GM21515 (cell line): ENCODE data around the gene SIAE.

Experiments
- ATAC-seq: cut with Tn5 transposase; IDR thresholded peaks from one replicate; pipeline ENCODE4 v1.9.1; 2021; ENCODE audit not compliant: unreplicated experiment

SIAE gene

GRCh38 chr11:124667601-124668000 is 5.9 kb downstream of the SIAE start:
- no peak for ATAC-seq

DNA sequence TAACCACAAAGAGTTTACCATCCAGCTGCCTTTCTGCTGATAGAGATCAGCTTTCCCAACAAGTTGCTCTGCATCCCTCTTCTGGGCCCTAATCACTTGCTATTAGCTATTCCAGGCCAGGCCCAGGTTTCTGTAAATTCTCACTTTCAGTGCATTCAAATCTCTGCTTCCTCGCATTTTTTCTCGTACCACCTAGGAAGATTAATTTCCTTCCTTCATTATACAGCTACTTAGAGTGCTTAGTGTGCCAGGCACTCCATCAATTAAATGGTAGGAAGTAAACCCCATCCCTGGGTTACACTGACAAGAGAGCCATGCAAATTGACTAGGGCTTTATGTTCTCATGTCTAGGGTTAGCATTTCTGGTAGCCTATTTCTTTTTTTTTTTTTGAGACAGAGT is 9.7 kb downstream of the SIAE start:
- ATAC-seq, result no peak

DNA sequence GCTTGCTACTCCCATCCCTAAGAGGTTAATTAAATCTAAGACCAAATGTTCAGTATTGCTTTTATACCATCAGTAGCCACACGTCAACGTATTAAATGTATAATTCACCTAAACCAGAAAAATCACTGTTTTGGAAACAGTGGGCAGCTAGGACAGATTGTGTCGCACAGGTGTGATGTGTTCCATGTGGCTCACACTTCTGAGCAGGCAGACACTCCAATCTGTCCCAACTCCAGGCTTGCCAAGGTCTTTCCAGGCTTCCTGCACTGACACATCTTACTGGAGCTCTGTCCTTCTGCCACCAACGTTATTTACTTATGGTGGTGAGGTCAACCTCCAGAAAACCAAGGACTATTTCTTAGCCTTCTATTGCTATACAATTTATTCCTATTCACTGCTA is 11.4 kb downstream of the SIAE start:
- ATAC-seq, result no peak

DNA sequence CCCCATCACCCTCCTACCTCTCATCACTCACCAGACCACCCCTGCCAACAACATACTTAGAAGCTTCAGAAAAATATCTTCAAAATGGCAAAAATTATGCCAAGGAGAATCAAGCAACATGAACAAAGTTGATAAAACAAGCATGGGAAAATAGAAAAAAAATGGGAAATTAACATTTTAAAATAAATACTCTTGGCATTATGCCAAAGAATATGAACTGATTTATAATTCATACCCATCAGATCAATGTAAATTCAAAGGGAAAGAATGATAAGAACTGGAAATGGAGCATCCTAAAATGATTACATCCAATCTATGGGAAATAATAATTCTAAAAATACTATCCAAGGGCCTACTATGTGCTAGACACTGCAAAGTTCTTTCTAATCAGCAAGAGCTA is 12.0 kb downstream of the SIAE start:
- no peak for ATAC-seq

GRCh38 chr11:124658986-124659385 is 14.6 kb downstream of the SIAE start:
- ATAC-seq, result no peak

GRCh38 chr11:124658501-124658900 is 15.0 kb downstream of the SIAE start:
- ATAC-seq, result no peak

GRCh38 chr11:124657904-124658303 is 15.6 kb downstream of the SIAE start:
- ATAC-seq, result no peak

GRCh38 chr11:124656774-124657630 is 16.5 kb downstream of the SIAE start:
- no peak for ATAC-seq

DNA sequence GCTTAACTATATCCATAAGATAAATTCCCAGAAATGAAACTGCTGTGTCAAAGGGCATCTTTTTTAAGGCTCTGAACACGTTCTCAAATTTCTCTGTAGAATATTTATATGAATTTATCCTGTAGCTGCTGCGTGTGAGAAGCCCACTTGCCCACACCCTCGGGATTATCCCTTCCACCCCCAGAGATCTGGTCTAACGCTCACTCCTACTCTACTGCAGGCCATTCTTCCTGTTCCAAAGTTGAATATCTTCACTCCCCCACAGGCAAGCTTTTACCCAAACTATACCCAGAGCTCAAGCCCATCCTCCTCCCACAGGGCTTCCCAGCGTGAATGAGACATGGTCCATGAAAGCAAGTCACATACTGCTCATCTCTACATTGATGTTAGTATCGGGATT is 24.9 kb downstream of the SIAE start:
- no peak for ATAC-seq

- no peak for ATAC-seq
Observed at GRCh38 chr11:124646148-124646547, 27.4 kb downstream of the SIAE start.

GRCh38 chr11:124644426-124645280 is 28.9 kb downstream of the SIAE start:
- no peak for ATAC-seq

DNA sequence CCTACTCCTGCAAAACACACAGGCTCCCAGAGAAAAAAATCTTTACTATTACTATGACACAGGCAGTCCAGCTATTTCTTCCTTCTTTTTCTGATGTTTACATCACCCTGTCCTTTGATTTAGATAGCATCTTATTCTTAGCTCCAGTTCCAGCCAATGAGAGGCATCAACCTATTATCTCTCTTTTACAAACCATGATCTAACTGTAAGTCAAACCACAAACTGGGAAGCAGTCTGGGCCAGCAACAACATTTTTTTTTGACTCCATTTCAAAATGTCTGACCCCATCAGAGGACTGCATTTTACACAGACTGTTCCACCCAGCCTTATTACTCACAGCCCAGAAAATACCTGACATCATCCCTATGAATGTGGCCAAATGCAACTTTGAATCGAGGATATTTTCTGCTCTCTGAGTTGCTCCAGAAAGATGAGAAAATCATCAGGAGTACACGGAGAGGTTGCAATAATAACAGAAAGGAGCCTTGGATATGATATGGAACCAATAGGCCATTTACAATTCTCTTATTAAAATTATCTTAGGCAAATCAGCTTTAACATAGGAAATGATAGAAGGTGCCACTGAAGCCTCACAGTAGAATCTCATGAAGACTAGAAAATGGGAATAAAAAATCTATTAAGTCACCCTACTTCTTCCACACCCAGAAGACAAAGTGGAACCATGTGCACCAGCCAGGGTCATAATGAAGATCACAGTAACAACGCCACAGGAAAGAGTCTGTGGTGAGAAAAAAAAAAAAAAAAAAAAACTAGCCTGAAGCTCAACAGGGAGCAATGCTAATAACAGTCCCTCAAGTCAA is 29.7 kb downstream of the SIAE start:
- ATAC-seq, result no peak

GRCh38 chr11:124643042-124643604 is 30.4 kb downstream of the SIAE start:
- ATAC-seq, result no peak

DNA sequence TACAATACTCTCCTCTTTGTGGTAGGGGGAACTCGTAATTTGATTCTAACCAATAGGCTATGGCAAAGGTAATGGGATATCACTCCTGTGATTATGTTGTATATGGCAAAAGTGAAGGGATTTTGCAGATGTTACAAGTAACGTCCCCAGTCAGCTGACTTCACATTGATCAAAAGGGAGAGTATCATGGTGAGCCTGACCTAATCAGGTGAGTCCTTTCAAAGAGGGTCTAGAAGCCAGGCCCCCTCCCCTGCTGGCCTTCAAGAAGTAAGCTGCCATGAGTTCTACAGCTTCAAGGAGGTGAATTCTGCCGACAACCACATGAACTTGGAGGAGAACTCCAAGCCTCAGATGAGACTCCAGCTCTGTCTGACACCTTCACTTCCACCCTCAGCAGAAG is 30.9 kb downstream of the SIAE start:
- no peak for ATAC-seq

DNA sequence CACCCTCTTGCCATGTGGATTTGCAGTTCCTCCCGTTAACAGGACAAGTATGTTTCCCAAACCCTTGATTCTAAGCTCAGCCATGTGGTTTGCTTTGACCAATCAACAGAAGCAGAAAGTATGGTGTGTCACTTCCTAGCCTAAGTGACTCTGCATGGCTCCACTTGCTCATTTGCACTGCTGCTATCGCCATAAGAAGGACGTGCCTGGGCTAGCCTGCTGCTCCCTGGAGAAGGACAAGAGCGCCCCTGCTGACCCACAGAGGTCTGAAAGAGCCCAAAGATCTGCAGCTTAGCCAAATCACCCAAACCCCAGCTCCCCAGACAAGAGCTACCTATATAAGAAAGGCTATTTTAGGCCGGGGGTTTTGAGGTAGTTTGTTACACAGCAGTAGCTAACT is 32.9 kb downstream of the SIAE start:
- ATAC-seq, result no peak

DNA sequence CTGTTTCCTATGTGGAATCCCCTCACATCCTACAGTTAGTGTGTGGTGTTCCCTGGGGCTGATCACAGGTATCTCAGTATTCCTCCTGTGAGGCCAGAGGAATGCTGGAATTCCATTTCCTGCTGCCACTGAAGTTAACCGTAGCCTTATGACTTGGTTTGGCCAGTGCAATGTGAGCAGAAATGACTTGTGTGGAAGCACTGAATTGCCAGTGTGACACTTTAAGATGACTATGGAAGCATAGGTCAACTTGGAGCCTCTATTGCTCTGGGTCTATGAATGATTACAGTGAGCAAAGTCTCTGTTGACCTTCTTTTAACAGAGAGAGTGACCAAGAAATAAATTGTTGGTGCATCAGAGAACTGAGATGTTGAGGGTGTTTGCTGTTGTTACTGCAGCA is 34.4 kb downstream of the SIAE start:
- ATAC-seq, result no peak

GRCh38 chr11:124638500-124638899 is 35.0 kb downstream of the SIAE start:
- ATAC-seq, result no peak

DNA sequence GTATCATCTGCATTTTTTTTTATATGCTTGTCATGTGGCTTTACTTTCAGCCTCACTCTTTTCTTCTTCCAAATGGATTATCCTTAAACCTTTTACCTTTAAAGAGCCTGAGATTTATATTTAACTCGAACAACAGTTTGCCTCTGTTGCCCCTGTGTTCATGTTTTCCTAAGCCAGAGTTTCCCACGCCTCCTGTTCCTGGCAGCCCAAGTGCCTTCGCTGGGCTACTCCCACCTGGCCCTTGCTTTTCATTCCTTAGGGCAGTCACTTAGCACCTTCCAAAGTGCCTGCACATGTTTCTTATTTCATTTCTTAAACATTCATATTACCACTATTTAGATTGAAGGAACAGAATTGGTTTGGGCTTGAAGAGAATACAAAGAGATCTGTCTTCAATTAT is 37.6 kb downstream of the SIAE start:
- ATAC-seq, result no peak

- no peak for ATAC-seq
Observed at GRCh38 chr11:124633355-124633754, 40.2 kb downstream of the SIAE start.

GRCh38 chr11:124629961-124630360 is 43.6 kb downstream of the SIAE start:
- no peak for ATAC-seq

DNA sequence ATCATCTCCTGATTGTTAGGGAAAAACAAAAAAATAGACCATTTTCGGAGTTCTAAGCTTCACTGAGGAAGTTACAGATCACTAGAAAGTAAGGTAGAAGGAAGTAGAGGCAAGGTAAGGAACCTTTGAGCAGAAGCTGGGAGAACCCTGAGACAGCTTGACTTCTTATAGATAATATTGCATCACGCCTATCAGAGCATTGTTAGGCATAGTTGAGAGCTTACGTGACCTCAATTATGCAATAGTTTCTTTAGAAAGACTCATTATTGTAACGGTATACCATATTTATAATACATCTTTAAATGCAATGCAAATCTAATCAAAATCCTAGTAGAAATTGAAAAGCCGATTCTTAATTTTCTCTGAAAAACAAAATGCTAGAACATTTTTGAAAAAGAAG is 46.0 kb downstream of the SIAE start:
- no peak for ATAC-seq
